OCI-LY7 (cell line): ENCODE results near the gene SIK3. TPM values are rescaled to one million over a fixed set of nuclear protein-coding genes. Genes with fewer than 3 reads are reported as not detected.

Experiments used
- BruUV-seq: library from RNA; stranded (reverse); fragments of 400-500 nt; replicated peaks from 2 replicates; lab custom pipeline; 2021; lab: Mats Ljungman, UMichigan
- CTCF ChIA-PET: fragments of 300-600 bp; sonication (Branson Sonifier 250); formaldehyde crosslinking; loops from one replicate; lab custom pipeline; 2022; ENCODE audit warnings: antibody characterized with exemption; ENCODE audit not compliant: unreplicated experiment; lab: Charles Lee
- POLR2A ChIA-PET: fragments of 300-600 bp; sonication (Branson Sonifier 250); formaldehyde crosslinking; loops from one replicate; lab custom pipeline; 2022; ENCODE audit warnings: antibody characterized with exemption; lab: Charles Lee
- DNase-seq: peaks from one replicate; pipeline ENCODE4 v3.0.0-alpha.2; 2015; ENCODE audit warnings: low spot score
- H2AFZ ChIP-seq: fragments of 200-600 bp; sonication (generic), shearing (Covaris generic); 2 replicates; pipeline ENCODE4 v1.6.1; 2014; ENCODE audit warnings: mild to moderate bottlenecking, antibody characterized with exemption, low read length, moderate library complexity
- H3K27ac ChIP-seq: fragments of 200-600 bp; sonication (generic); 2 replicates; pipeline ENCODE4 v1.5.1; 2014; ENCODE audit warnings: mixed run types, low read depth, mild to moderate bottlenecking, moderate library complexity, low read length, inconsistent platforms; ENCODE audit not compliant: poor library complexity, severe bottlenecking
- H3K36me3 ChIP-seq: fragments of 200-600 bp; sonication (generic); 2 replicates; pipeline ENCODE4 v1.6.1; 2014; ENCODE audit warnings: mild to moderate bottlenecking, antibody characterized with exemption, low read length, moderate library complexity, mixed read lengths; ENCODE audit not compliant: insufficient read depth
- H3K4me1 ChIP-seq: fragments of 200-600 bp; sonication (generic); 2 replicates; pipeline ENCODE4 v1.5.1; 2014; ENCODE audit warnings: mild to moderate bottlenecking, low read length; ENCODE audit not compliant: insufficient read depth, poor library complexity, severe bottlenecking
- H3K4me2 ChIP-seq: fragments of 200-600 bp; sonication (generic); 2 replicates; pipeline ENCODE4 v1.6.1; 2014; ENCODE audit warnings: mild to moderate bottlenecking, low read length
- H3K4me3 ChIP-seq: fragments of 200-600 bp; sonication (generic); 2 replicates; pipeline ENCODE4 v1.5.1; 2014; ENCODE audit warnings: mild to moderate bottlenecking, low read depth, low read length; ENCODE audit not compliant: poor library complexity, severe bottlenecking
- H3K79me2 ChIP-seq: fragments of 200-600 bp; sonication (generic); 2 replicates; pipeline ENCODE4 v1.6.1; 2016; ENCODE audit warnings: low read depth, mild to moderate bottlenecking, low read length, moderate library complexity, mixed read lengths; ENCODE audit not compliant: insufficient read depth
- H3K9me2 ChIP-seq: fragments of 200-600 bp; sonication (generic); 2 replicates; pipeline ENCODE4 v1.6.1; 2016; ENCODE audit warnings: mild to moderate bottlenecking, low read length, mixed read lengths; ENCODE audit not compliant: insufficient read depth
- H3K9me3 ChIP-seq: fragments of 200-600 bp; sonication (generic); 2 replicates; pipeline ENCODE4 v1.6.1; 2014; ENCODE audit warnings: mild to moderate bottlenecking, mixed run types, low read length, mixed read lengths
- H4K20me1 ChIP-seq: fragments of 200-600 bp; sonication (generic); 2 replicates; pipeline ENCODE4 v1.6.1; 2014; ENCODE audit warnings: mild to moderate bottlenecking, antibody characterized with exemption, low read length, moderate library complexity, mixed read lengths; ENCODE audit not compliant: insufficient read depth
- EZH2phosphoT487 ChIP-seq: fragments of 200-600 bp; sonication (generic); IDR thresholded peaks from 2 replicates; pipeline ENCODE4 v1.6.1; 2018; ENCODE audit warnings: low read depth, borderline replicate concordance, mild to moderate bottlenecking, mixed run types, antibody characterized with exemption, low read length, moderate library complexity, mixed read lengths
- intact Hi-C: fragments of 100-400 bp; cut with micrococcal nuclease; formaldehyde crosslinking; loops from one replicate; pipeline ENCODE4 v1.10.0; 2022; ENCODE audit not compliant: unreplicated experiment
- total RNA-seq, 2 experiments: library from RNA; depleted of rRNA in 1 of 2; stranded (reverse); fragments of >200 nt in 1 of 2; shearing (Covaris generic) in 1 of 2; gene quantifications; 2 replicates each; pipeline ENCODE4 v1.2.3, GENCODE V29; 2014 to 2022
- TF ChIP-seq, protein P1 (sequence below): fragments of 200-600 bp; sonication (generic); conservative IDR thresholded peaks from 2 replicates; pipeline ENCODE4 v1.5.1; 2014; ENCODE audit warnings: mild to moderate bottlenecking, antibody characterized with exemption, low read length, moderate library complexity, mixed read lengths

The SIK3 gene
- total RNA-seq, 2 experiments from 2014 or later = 29.3 to 72.9 TPM

DNA sequence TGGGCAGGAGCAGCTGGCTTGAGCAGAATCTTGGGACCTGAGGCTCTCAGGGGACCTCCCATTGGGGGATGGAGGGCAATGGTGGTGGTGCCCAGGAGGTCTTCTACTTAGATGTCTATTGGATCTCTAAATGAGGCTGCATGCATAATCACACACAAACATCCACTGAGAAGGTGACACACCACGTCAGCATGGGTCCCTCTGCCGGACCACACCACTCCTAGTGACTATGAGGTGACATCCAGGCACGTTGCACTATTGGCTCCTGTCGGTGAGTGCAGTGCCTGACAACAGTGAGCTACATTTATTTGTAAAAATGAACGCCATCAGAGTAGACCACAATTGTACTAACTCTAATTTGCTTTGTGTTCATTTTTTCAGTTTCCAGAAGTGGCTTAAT is 272.8 kb downstream of the SIK3 start:
- BruUV-seq = no TSS peak
- POLR2A ChIA-PET = no interaction called here
- no peak for TF ChIP-seq EZH2phosphoT487
- TF ChIP-seq, protein P1, sequence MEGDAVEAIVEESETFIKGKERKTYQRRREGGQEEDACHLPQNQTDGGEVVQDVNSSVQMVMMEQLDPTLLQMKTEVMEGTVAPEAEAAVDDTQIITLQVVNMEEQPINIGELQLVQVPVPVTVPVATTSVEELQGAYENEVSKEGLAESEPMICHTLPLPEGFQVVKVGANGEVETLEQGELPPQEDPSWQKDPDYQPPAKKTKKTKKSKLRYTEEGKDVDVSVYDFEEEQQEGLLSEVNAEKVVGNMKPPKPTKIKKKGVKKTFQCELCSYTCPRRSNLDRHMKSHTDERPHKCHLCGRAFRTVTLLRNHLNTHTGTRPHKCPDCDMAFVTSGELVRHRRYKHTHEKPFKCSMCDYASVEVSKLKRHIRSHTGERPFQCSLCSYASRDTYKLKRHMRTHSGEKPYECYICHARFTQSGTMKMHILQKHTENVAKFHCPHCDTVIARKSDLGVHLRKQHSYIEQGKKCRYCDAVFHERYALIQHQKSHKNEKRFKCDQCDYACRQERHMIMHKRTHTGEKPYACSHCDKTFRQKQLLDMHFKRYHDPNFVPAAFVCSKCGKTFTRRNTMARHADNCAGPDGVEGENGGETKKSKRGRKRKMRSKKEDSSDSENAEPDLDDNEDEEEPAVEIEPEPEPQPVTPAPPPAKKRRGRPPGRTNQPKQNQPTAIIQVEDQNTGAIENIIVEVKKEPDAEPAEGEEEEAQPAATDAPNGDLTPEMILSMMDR = no peak
- no peaks in the 10 kb centered on the region for H3K9me3 ChIP-seq
- H2AFZ ChIP-seq = no peak overlapping the region
- no peaks in the 10 kb centered on the region for H3K79me2 ChIP-seq
- intact Hi-C loops = no loop called here
- no peaks in the 10 kb centered on the region for H3K36me3 ChIP-seq
- H3K27ac ChIP-seq = no peak overlapping the region
- CTCF ChIA-PET = no interaction called here
- H3K4me3 ChIP-seq = no peak overlapping the region
- no peaks in the 10 kb centered on the region for H3K9me2 ChIP-seq
- H3K4me1 ChIP-seq = no peaks in the 10 kb centered on the region
- H3K4me2 ChIP-seq = no peak overlapping the region
- H4K20me1 ChIP-seq = no peaks in the 10 kb centered on the region
- no peak for DNase-seq

DNA sequence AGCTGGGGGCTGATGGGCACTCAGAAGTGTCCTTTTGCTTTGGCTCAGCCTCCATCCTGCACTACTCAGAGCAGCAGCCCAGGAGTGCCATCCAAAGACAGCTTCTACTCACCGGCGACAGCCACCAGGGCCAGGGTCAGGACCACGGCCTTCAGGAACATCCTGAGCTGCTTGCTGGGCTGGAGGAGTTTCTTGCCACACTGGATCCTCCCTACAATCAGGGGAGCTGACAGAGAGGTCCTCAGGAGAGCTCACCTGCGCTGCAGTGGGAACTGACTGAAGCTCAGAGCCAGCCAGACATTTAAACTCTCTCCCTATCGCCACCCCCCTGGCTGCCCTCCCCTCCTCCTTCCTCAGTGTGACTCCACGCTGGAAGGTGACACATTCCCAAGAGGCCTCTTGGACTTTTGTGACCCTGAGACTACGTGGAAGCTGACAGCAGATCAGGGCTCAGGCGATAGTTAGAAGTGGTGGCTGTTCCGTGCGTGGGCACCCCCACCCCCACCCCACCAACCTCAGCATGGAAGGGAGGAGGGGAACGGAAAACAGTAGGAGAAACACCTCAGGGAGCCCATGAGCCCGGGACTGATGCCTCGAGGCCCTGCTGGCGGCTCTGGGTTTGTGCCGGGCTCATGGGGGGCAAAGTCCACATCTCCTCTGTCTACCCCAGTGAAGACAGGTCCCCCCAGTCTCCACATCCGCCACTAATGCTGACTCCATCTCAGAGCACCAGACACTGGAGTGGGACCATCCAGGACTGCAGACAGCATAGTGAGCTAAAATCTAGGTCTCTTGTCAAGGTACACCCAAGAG is 275.0 kb downstream of the SIK3 start, which contains the start of gene APOA4:
APOA4 (minus strand) TSS at position 274 of the 813 bp plus-strand sequence; CDS start at position 161, 113 bp downstream.
- no peaks in the 10 kb centered on the region for H3K36me3 ChIP-seq
- H3K4me1 ChIP-seq = no peaks in the 10 kb centered on the region
- no peaks in the 10 kb centered on the region for H3K79me2 ChIP-seq
- H3K9me2 ChIP-seq = no peaks in the 10 kb centered on the region
- no peak within 1 kb of the TSS for H3K4me3 ChIP-seq
- TF ChIP-seq, protein P1 = no peak
- no peak for TF ChIP-seq EZH2phosphoT487
- ChIA-PET CTCF (no interaction called here), POLR2A (interaction anchor here (0.6 to 1.6 kb wide), 2 partner anchors 12 to 146 kb away, joined by 4 read pairs; no protein-coding TSS in a partner anchor)
- no peak within 1 kb of the TSS for H3K27ac ChIP-seq
- H3K9me3 ChIP-seq = no peaks in the 10 kb centered on the region
- DNase-seq = no peak
- intact Hi-C loops = no loop called here
- no peaks in the 10 kb centered on the region for H4K20me1 ChIP-seq
- H3K4me2 ChIP-seq = no peak within 1 kb of the TSS
- no peak within 1 kb of the TSS for H2AFZ ChIP-seq
- no TSS peak for BruUV-seq

DNA sequence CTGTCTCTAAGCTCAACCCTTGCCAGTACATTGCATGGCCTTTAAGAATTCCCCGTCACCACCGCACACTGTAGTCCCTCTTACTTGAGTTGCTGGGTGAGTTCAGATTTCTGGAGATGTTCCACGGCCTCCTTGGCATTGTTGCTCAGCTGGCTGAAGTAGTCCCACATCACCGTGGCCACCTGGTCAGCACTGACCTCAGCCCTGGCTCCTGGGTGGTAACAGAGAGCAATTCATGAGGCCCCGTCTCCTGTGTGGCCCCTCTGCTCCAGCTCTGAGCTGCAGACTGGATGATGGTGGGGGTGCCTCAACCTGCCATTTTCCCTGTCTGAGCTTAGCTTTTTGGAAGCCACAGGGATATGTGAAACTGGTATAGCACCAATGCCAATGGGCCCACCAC is 275.7 kb downstream of the SIK3 start:
- H3K4me1 ChIP-seq = no peaks in the 10 kb centered on the region
- no peaks in the 10 kb centered on the region for H3K9me3 ChIP-seq
- H2AFZ ChIP-seq = no peak overlapping the region
- H4K20me1 ChIP-seq = no peaks in the 10 kb centered on the region
- H3K36me3 ChIP-seq = no peaks in the 10 kb centered on the region
- H3K27ac ChIP-seq = no peak overlapping the region
- intact Hi-C loops = no loop called here
- CTCF ChIA-PET = no interaction called here
- TF ChIP-seq, protein P1 = no peak
- TF ChIP-seq EZH2phosphoT487 = no peak
- H3K4me3 ChIP-seq = no peak overlapping the region
- no TSS peak for BruUV-seq
- no peaks in the 10 kb centered on the region for H3K79me2 ChIP-seq
- no peak overlapping the region for H3K4me2 ChIP-seq
- no peak for DNase-seq
- POLR2A ChIA-PET = interaction anchor here (0.6 to 1.6 kb wide), 2 partner anchors 13 to 145 kb away, joined by 4 read pairs; no protein-coding TSS in a partner anchor
- H3K9me2 ChIP-seq = no peaks in the 10 kb centered on the region
